Mesothelial cell of epicardium (in vitro differentiated cells): ENCODE data around the gene DHRSX. TPM values are rescaled to one million over a fixed set of nuclear protein-coding genes. Genes with fewer than 3 reads are reported as not detected.

Source experiments
- DNase-seq, 2 experiments: peaks; one replicate each; pipeline ENCODE4 v3.0.0; 2021; ENCODE audit warnings: low spot score in 2 of 2; ENCODE audit not compliant: unreplicated experiment in 2 of 2
- H3K27ac Mint-ChIP-seq: 2 replicates; pipeline ENCODE4 v1.8.0; 2021; ENCODE audit warnings: mixed read lengths
- H3K27me3 Mint-ChIP-seq: 2 replicates; pipeline ENCODE4 v1.8.0; 2021; ENCODE audit warnings: low read depth, mixed read lengths
- H3K36me3 Mint-ChIP-seq: 2 replicates; pipeline ENCODE4 v1.8.0; 2021; ENCODE audit warnings: mixed read lengths
- H3K4me1 Mint-ChIP-seq: 2 replicates; pipeline ENCODE4 v1.8.0; 2021; ENCODE audit warnings: mixed read lengths
- H3K4me3 Mint-ChIP-seq: 2 replicates; pipeline ENCODE4 v1.8.0; 2021; ENCODE audit warnings: mild to moderate bottlenecking, moderate library complexity, mixed read lengths
- H3K9me3 Mint-ChIP-seq: 2 replicates; pipeline ENCODE4 v1.8.0; 2021; ENCODE audit warnings: mixed read lengths
- CTCF ChIP-seq: fragments of 200-600 bp; sonication (generic); IDR thresholded peaks from one replicate; pipeline ENCODE4 v1.5.0; 2021; ENCODE audit warnings: antibody characterized with exemption; ENCODE audit not compliant: unreplicated experiment
- total RNA-seq: library from RNA; stranded (reverse); gene quantifications from 3 replicates; pipeline ENCODE4 v1.2.1, GENCODE V29; 2021

The DHRSX gene
- total RNA-seq, 1 donor from 2014 or later: 43.5 TPM

DNA sequence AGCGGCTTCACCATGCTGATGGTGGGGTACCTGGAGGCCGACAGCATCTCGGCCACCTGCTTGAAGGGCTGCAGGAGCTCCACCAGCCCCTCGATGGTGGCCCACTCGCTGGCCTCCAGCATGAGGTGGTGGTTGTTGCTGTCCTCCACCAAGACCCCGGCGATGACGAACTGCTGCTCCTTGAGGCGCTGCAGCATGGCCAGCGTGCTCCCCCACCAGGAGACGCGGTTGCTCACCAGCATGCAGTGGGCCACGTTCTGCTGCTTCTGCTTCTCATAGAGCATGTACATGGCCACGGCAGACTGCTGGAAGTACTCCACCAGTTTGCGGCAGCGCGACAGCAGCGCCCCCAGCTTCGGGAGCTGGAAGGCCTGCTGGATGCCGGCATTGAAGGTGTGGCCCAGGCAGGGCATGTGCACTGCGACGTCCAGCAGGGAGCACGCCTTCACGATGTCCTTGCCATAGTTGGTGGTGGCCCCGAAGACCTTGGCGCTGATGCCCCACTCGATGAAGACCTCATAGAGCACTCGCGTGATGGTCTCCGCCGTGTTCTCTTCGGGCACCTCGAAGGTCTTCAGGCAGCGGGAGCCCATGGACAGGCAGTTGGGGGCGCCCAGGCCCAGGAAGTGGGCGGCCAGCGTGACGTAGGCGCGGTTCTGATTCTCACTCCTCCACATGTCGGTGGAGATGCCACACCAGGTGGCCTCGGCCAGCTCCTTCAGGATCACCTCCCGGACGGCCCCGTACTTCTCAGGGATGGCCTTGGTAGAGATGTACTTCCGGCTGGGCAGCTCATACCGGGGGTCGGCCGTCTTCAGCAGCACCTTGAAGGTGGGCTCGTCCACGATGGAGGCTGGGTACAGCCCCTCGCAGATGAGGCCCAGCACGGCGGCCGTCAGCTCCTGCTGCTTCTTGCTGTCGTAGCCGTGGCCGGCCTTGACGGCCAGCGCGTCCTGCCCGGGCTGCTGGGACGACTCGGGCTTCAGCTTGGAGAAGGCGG lies 11.0 kb downstream of the DHRSX start:
- TF ChIP-seq CTCF: no peak
- no peaks in the 10 kb centered on the region for H3K9me3 Mint-ChIP-seq
- H3K36me3 Mint-ChIP-seq: peaks cover 51% of the 10 kb centered on the region
- no peak overlapping the region for H3K27ac Mint-ChIP-seq
- no peak overlapping the region for H3K4me3 Mint-ChIP-seq
- peaks cover 7% of the 10 kb centered on the region for H3K4me1 Mint-ChIP-seq
- H3K27me3 Mint-ChIP-seq: no peaks in the 10 kb centered on the region
- DNase-seq: no peak

DNA sequence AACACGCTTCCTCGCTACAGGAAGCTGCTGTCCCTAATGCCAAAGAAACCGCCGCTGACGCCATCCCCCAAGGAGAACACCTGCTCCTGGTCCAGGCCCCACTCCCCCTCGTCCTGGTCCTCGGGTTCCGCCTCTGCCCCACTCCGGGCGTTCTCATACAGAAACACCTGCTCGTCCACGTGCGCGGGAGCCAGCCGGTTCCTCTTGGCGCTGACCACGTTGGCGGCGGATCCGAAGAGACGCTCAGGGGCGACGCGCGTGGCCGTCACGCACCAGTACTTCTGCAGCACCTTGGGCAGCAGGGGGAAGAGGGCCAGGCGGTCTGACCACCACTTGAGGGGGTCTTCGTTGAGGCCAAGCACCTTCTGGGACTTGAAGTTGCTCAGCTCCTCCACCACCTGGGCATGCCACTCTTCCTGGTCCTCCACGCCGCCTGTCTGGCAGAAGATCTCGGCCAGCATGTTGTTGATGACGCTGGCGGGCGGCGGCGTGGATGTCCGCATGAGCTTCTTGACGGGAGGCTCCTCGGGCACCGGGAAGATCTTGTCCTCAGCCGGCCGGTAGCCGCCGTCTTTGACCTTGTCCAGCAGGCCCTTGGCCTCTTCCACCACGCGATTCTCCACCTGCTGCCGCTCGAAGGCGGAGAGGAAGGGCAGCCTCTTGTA lies 12.0 kb downstream of the DHRSX start:
- DNase-seq: no peak
- Mint-ChIP-seq H3K4me3 (no peak overlapping the region), H3K27ac (no peak overlapping the region), H3K27me3 (no peaks in the 10 kb centered on the region), H3K4me1 (peaks cover 7% of the 10 kb centered on the region), H3K9me3 (no peaks in the 10 kb centered on the region), H3K36me3 (peaks cover 51% of the 10 kb centered on the region)
- TF ChIP-seq CTCF: no peak

DNA sequence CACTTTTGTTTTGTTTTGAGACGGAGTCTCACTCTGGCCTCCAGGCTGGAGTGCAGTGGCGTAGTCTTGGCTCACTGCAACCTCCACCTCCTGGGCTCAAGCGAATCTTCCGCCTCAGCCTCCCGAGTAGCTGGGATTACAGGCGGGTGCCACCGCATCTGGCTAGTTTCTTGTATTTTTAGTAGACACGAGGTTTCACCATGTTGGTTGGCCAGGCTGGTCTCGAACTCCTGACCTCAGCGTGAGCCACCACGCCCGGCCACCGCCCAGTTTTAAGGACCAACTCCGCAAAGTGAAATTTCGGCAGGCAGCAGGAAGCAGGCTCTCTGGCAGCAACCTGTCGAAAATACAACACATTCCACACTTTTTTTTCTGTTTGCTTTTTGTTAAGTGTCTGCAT lies 13.4 kb downstream of the DHRSX start:
- peaks cover 4% of the 10 kb centered on the region for H3K4me1 Mint-ChIP-seq
- no peaks in the 10 kb centered on the region for H3K27me3 Mint-ChIP-seq
- DNase-seq: no peak
- H3K4me3 Mint-ChIP-seq: no peak overlapping the region
- H3K36me3 Mint-ChIP-seq: peaks cover 52% of the 10 kb centered on the region
- H3K27ac Mint-ChIP-seq: peak overlapping the region; percentile 39
- no peaks in the 10 kb centered on the region for H3K9me3 Mint-ChIP-seq
- no peak for TF ChIP-seq CTCF

GRCh38 chrX:2486476-2487133 lies 14.2 kb downstream of the DHRSX start:
- Mint-ChIP-seq H3K4me1 (peaks cover 4% of the 10 kb centered on the region), H3K36me3 (peaks cover 47% of the 10 kb centered on the region), H3K4me3 (no peak overlapping the region), H3K27ac (peak overlapping the region; percentile 39), H3K27me3 (no peaks in the 10 kb centered on the region), H3K9me3 (no peaks in the 10 kb centered on the region)
- DNase-seq: no peak
- TF ChIP-seq CTCF: no peak

- Mint-ChIP-seq H3K27me3 (no peaks in the 10 kb centered on the region), H3K36me3 (peaks cover 42% of the 10 kb centered on the region), H3K4me1 (peaks cover 4% of the 10 kb centered on the region), H3K9me3 (no peaks in the 10 kb centered on the region), H3K4me3 (no peak overlapping the region), H3K27ac (peak overlapping the region; percentile 12)
- no peak for TF ChIP-seq CTCF
- DNase-seq: no peak
Measured at GRCh38 chrX:2485789-2486345, 14.9 kb downstream of the DHRSX start.
